GM12874 (cell line): ENCODE measurements around the gene EIF2AK3.

Experiments
- CTCF ChIP-seq: IDR thresholded peaks from 2 replicates; pipeline ENCODE4 v1.5.1; 2011; ENCODE audit warnings: low read depth, mild to moderate bottlenecking, control low read depth, low read length, moderate library complexity; ENCODE audit not compliant: insufficient read depth

EIF2AK3 gene

GRCh38 chr2:88606371-88607030 lies 20.8 kb downstream of the EIF2AK3 start:
- no peak for TF ChIP-seq CTCF

- TF ChIP-seq CTCF = no peak
These were observed 24.1 kb downstream of the EIF2AK3 start for GRCh38 chr2:88603146-88603545.

- TF ChIP-seq CTCF = no peak
These were observed 25.2 kb downstream of the EIF2AK3 start for GRCh38 chr2:88602022-88602421.

- TF ChIP-seq CTCF = no peak
These were observed 26.0 kb downstream of the EIF2AK3 start for GRCh38 chr2:88601286-88601685.

GRCh38 chr2:88600038-88600465 lies 27.2 kb downstream of the EIF2AK3 start:
- no peak for TF ChIP-seq CTCF

DNA sequence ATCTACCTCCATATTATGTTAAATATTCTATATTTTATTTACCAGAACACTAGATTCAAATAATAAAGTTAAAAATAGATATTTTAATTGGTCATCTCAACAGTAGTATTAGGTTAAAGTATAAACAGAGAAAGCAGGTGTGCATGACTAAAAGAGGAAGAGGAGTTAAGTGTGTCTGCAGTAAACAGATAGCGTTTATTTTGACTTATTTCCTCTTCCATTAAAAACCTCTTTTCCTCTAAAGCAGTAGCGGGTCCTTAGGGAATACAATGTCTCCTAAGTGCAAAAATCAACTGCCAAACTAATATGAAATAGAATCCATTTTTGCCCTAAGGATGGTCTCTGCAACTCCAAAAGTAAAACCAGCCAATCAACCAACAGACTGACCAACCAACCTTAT lies 27.7 kb downstream of the EIF2AK3 start:
- no peak for TF ChIP-seq CTCF

- TF ChIP-seq CTCF = no peak
These were observed 30.1 kb downstream of the EIF2AK3 start for GRCh38 chr2:88597168-88597567.
